Activated naive CD4-positive, alpha-beta T cell treated with anti-CD3 and anti-CD28 coated beads for 36 hours (primary cell): ENCODE measurements around the gene SLC4A3. TPM values are rescaled to one million over a fixed set of nuclear protein-coding genes. Genes with fewer than 3 reads are reported as not detected.

Experiments used
- CTCF ChIA-PET: fragments of 350-600 bp; sonication (Branson Sonifier 250); formaldehyde crosslinking; loops from one replicate; lab custom pipeline; 2021; ENCODE audit warnings: antibody characterized with exemption; lab: Charles Lee
- DNase-seq: peaks from one replicate; pipeline ENCODE4 v3.0.0-alpha.2; 2020
- H3K27ac Mint-ChIP-seq: one replicate; pipeline ENCODE4 v1.8.0; 2021; ENCODE audit warnings: mild to moderate bottlenecking, mixed read lengths
- H3K27me3 Mint-ChIP-seq: one replicate; pipeline ENCODE4 v1.8.0; 2021; ENCODE audit warnings: low read depth, mixed read lengths
- H3K36me3 Mint-ChIP-seq: one replicate; pipeline ENCODE4 v1.8.0; 2021; ENCODE audit warnings: low read depth, mixed read lengths
- H3K4me1 Mint-ChIP-seq: one replicate; pipeline ENCODE4 v1.8.0; 2021; ENCODE audit warnings: low read depth, mixed read lengths
- H3K4me3 Mint-ChIP-seq: one replicate; pipeline ENCODE4 v1.8.0; 2021; ENCODE audit warnings: mild to moderate bottlenecking, moderate library complexity, mixed read lengths
- H3K9me3 Mint-ChIP-seq: one replicate; pipeline ENCODE4 v1.8.0; 2021; ENCODE audit warnings: mixed read lengths
- intact Hi-C: fragments of 100-400 bp; cut with micrococcal nuclease; formaldehyde crosslinking; loops from one replicate; pipeline ENCODE4 v1.15.1; 2023
- total RNA-seq, 2 experiments: library from RNA; stranded (reverse); gene quantifications; one replicate each; pipeline ENCODE4 v1.2.3, GENCODE V29; 2021

Gene SLC4A3
- total RNA-seq, result not detected

GRCh38 chr2:219627103-219628100 lies at the start of gene SLC4A3:
Gene SLC4A3 (plus strand): TSS chr2:219627630. CDS start chr2:219627993, 363 bp downstream.
- peaks cover 17% of the 10 kb centered on the region for H3K27me3 Mint-ChIP-seq
- peak within 1 kb of the TSS; percentile 62 for H3K4me3 Mint-ChIP-seq
- H3K36me3 Mint-ChIP-seq, result no peaks in the 10 kb centered on the region
- intact Hi-C loops, result no loop called here
- H3K4me1 Mint-ChIP-seq, result peaks cover 3% of the 10 kb centered on the region
- no peak for DNase-seq
- CTCF ChIA-PET, result interaction anchor here (0.9 kb wide), 1 partner anchor 15 kb away, joined by 4 read pairs; no protein-coding TSS in a partner anchor
- no peak within 1 kb of the TSS for H3K27ac Mint-ChIP-seq
- no peaks in the 10 kb centered on the region for H3K9me3 Mint-ChIP-seq

GRCh38 chr2:219578811-219579613 lies 48.4 kb upstream of the SLC4A3 start:
- intact Hi-C loops, result no loop called here
- Mint-ChIP-seq H3K9me3 (no peaks in the 10 kb centered on the region), H3K27me3 (peaks cover 6% of the 10 kb centered on the region), H3K27ac (no peak overlapping the region), H3K4me3 (no peak overlapping the region), H3K4me1 (no peaks in the 10 kb centered on the region), H3K36me3 (no peaks in the 10 kb centered on the region)
- CTCF ChIA-PET, result interaction anchor here (0.6 to 2.2 kb wide), 3 partner anchors 19 to 116 kb away, joined by 3 to 11 read pairs (median 3); no protein-coding TSS in a partner anchor
- no peak for DNase-seq

GRCh38 chr2:219581346-219581745 lies 46.1 kb upstream of the SLC4A3 start:
- H3K27me3 Mint-ChIP-seq, result peaks cover 2% of the 10 kb centered on the region
- H3K4me1 Mint-ChIP-seq, result no peaks in the 10 kb centered on the region
- H3K4me3 Mint-ChIP-seq, result no peak overlapping the region
- intact Hi-C loops, result no loop called here
- DNase-seq, result no peak
- CTCF ChIA-PET, result no interaction called here
- no peaks in the 10 kb centered on the region for H3K36me3 Mint-ChIP-seq
- no peak overlapping the region for H3K27ac Mint-ChIP-seq
- H3K9me3 Mint-ChIP-seq, result no peaks in the 10 kb centered on the region

- H3K27ac Mint-ChIP-seq, result no peak overlapping the region
- H3K9me3 Mint-ChIP-seq, result no peaks in the 10 kb centered on the region
- DNase-seq, result no peak
- CTCF ChIA-PET, result interaction anchor here (0.7 to 1.2 kb wide), 2 partner anchors 29 to 30 kb away, joined by 3 to 4 read pairs; no protein-coding TSS in a partner anchor
- intact Hi-C loops, result no loop called here
- no peaks in the 10 kb centered on the region for H3K27me3 Mint-ChIP-seq
- H3K4me1 Mint-ChIP-seq, result no peaks in the 10 kb centered on the region
- no peak overlapping the region for H3K4me3 Mint-ChIP-seq
- no peaks in the 10 kb centered on the region for H3K36me3 Mint-ChIP-seq
Measured at GRCh38 chr2:219591091-219591490, 36.3 kb upstream of the SLC4A3 start.

- Mint-ChIP-seq H3K36me3 (no peaks in the 10 kb centered on the region), H3K27me3 (no peaks in the 10 kb centered on the region), H3K4me1 (peaks cover 3% of the 10 kb centered on the region), H3K4me3 (no peak overlapping the region), H3K27ac (no peak overlapping the region), H3K9me3 (no peaks in the 10 kb centered on the region)
- CTCF ChIA-PET, result interaction anchor here (0.6 kb wide), 1 partner anchor 117 kb away, joined by 4 read pairs; no protein-coding TSS in a partner anchor
- intact Hi-C loops, result no loop called here
- no peak for DNase-seq
Measured at GRCh38 chr2:219592736-219593135, 34.7 kb upstream of the SLC4A3 start.

GRCh38 chr2:219593154-219593553 lies 34.3 kb upstream of the SLC4A3 start:
- CTCF ChIA-PET, result interaction anchor here (0.6 to 1.0 kb wide), 2 partner anchors 52 to 117 kb away, joined by 4 to 8 read pairs; no protein-coding TSS in a partner anchor

GRCh38 chr2:219595256-219595655 lies 32.2 kb upstream of the SLC4A3 start:
- Mint-ChIP-seq H3K36me3 (no peaks in the 10 kb centered on the region), H3K27me3 (no peaks in the 10 kb centered on the region), H3K4me3 (no peak overlapping the region), H3K27ac (no peak overlapping the region), H3K4me1 (peaks cover 10% of the 10 kb centered on the region), H3K9me3 (no peaks in the 10 kb centered on the region)
- DNase-seq, result no peak
- CTCF ChIA-PET, result no interaction called here
- intact Hi-C loops, result no loop called here

More at GRCh38 chr2:219593154-219593553, 34.3 kb upstream of the SLC4A3 start:
- no peak for DNase-seq
- Mint-ChIP-seq H3K27ac (no peak overlapping the region), H3K4me3 (no peak overlapping the region), H3K36me3 (no peaks in the 10 kb centered on the region), H3K9me3 (no peaks in the 10 kb centered on the region), H3K27me3 (no peaks in the 10 kb centered on the region), H3K4me1 (peaks cover 3% of the 10 kb centered on the region)
- intact Hi-C loops, result no loop called here

GRCh38 chr2:219596954-219597551 lies 30.4 kb upstream of the SLC4A3 start:
- Mint-ChIP-seq H3K4me3 (peak overlapping the region; percentile 94), H3K36me3 (peaks cover 3% of the 10 kb centered on the region), H3K9me3 (no peaks in the 10 kb centered on the region), H3K4me1 (peaks cover 10% of the 10 kb centered on the region), H3K27ac (peak overlapping the region; percentile 94), H3K27me3 (no peaks in the 10 kb centered on the region)
- intact Hi-C loops, result loop anchor here (1.0 kb wide), 7 partner anchors 45 to 318 kb away; partner anchors contain the start of genes CHPF, DNAJB2 and GMPPA
- peak; percentile 8 for DNase-seq
- CTCF ChIA-PET, result interaction anchor here (1.1 to 2.0 kb wide), 5 partner anchors 44 to 101 kb away, joined by 3 to 19 read pairs (median 4); a partner anchor contains a TSS

GRCh38 chr2:219597552-219598307 lies 29.7 kb upstream of the SLC4A3 start, which contains the start of gene STK11IP:
Gene STK11IP (plus strand): TSS chr2:219597857. CDS start chr2:219598120, 263 bp downstream.
- CTCF ChIA-PET, result interaction anchor here (1.1 to 2.0 kb wide), 5 partner anchors 44 to 102 kb away, joined by 3 to 19 read pairs (median 4); a partner anchor contains a TSS
- peak within 1 kb of the TSS; percentile 94 for H3K4me3 Mint-ChIP-seq
- peaks cover 4% of the 10 kb centered on the region for H3K36me3 Mint-ChIP-seq
- no peaks in the 10 kb centered on the region for H3K27me3 Mint-ChIP-seq
- DNase-seq, result peak; percentile 96
- intact Hi-C loops, result loop anchor here (1.0 kb wide), 7 partner anchors 45 to 318 kb away; partner anchors contain the start of genes CHPF, DNAJB2 and GMPPA
- peaks cover 10% of the 10 kb centered on the region for H3K4me1 Mint-ChIP-seq
- H3K27ac Mint-ChIP-seq, result peak within 1 kb of the TSS; percentile 94
- H3K9me3 Mint-ChIP-seq, result no peaks in the 10 kb centered on the region

- peak overlapping the region; percentile 94 for H3K4me3 Mint-ChIP-seq
- H3K27ac Mint-ChIP-seq, result peak overlapping the region; percentile 94
- H3K9me3 Mint-ChIP-seq, result no peaks in the 10 kb centered on the region
- H3K27me3 Mint-ChIP-seq, result no peaks in the 10 kb centered on the region
- CTCF ChIA-PET, result interaction anchor here (1.7 kb wide), 1 partner anchor 103 kb away, joined by 4 read pairs; a partner anchor contains a TSS
- intact Hi-C loops, result no loop called here
- peaks cover 10% of the 10 kb centered on the region for H3K4me1 Mint-ChIP-seq
- H3K36me3 Mint-ChIP-seq, result peaks cover 6% of the 10 kb centered on the region
- no peak for DNase-seq
Measured at GRCh38 chr2:219598308-219599078, 28.9 kb upstream of the SLC4A3 start.
